DOHH2 (cell line): ENCODE data around the gene FDXACB1.

ENCODE experiments used
- H3F3A ChIP-seq: fragments of 200-600 bp; sonication (generic), shearing (Covaris generic); 2 replicates; pipeline ENCODE4 v1.6.0; 2016; ENCODE audit warnings: antibody characterized with exemption, mild to moderate bottlenecking; ENCODE audit not compliant: control insufficient read depth, insufficient read depth
- H3K27ac ChIP-seq: fragments of 200-600 bp; sonication (generic); 2 replicates; pipeline ENCODE4 v1.5.1; 2014; ENCODE audit warnings: low read depth, mild to moderate bottlenecking, low read length, moderate library complexity
- H3K27me3 ChIP-seq: fragments of 200-600 bp; sonication (generic); 2 replicates; pipeline ENCODE4 v1.6.1; 2014; ENCODE audit warnings: mild to moderate bottlenecking, low read length, mixed read lengths; ENCODE audit not compliant: control insufficient read depth
- H3K36me3 ChIP-seq: fragments of 200-600 bp; sonication (generic); 2 replicates; pipeline ENCODE4 v1.6.1; 2014; ENCODE audit warnings: mild to moderate bottlenecking, low read length, moderate library complexity, mixed read lengths; ENCODE audit not compliant: control insufficient read depth
- H3K4me1 ChIP-seq: fragments of 200-600 bp; sonication (generic); 2 replicates; pipeline ENCODE4 v1.6.1; 2014; ENCODE audit warnings: mild to moderate bottlenecking, low read length, mixed read lengths; ENCODE audit not compliant: control insufficient read depth
- H3K4me2 ChIP-seq: fragments of 200-600 bp; sonication (generic); 2 replicates; pipeline ENCODE4 v1.6.0; 2014; ENCODE audit warnings: mild to moderate bottlenecking, low read length, moderate library complexity
- H3K4me3 ChIP-seq: fragments of 200-600 bp; sonication (generic); 2 replicates; pipeline ENCODE4 v1.5.1; 2014; ENCODE audit warnings: mild to moderate bottlenecking, low read length, mixed read lengths
- H3K79me2 ChIP-seq: fragments of 200-600 bp; sonication (generic); 2 replicates; pipeline ENCODE4 v1.6.1; 2014; ENCODE audit warnings: mild to moderate bottlenecking, low read length, mixed read lengths; ENCODE audit not compliant: control insufficient read depth
- H3K9me2 ChIP-seq: fragments of 200-600 bp; sonication (generic); replicated peaks from 2 replicates; pipeline ENCODE4 v1.6.1; 2014; ENCODE audit warnings: mild to moderate bottlenecking, low read length, mixed read lengths; ENCODE audit not compliant: control insufficient read depth
- H3K9me3 ChIP-seq: fragments of 200-600 bp; sonication (generic); 2 replicates; pipeline ENCODE4 v1.6.1; 2014; ENCODE audit warnings: antibody characterized with exemption, low read length, mixed read lengths; ENCODE audit not compliant: control insufficient read depth, insufficient read depth
- H4K20me1 ChIP-seq: fragments of 200-600 bp; sonication (generic); 2 replicates; pipeline ENCODE4 v1.6.0; 2014; ENCODE audit warnings: low read depth, mild to moderate bottlenecking, antibody characterized with exemption, low read length, moderate library complexity; ENCODE audit not compliant: control insufficient read depth, insufficient read depth
- CTCF ChIP-seq: fragments of 200-600 bp; sonication (generic); IDR thresholded peaks from one replicate; pipeline ENCODE4 v1.5.1; 2014; ENCODE audit warnings: antibody characterized with exemption, mild to moderate bottlenecking, low read depth, low read length; ENCODE audit not compliant: poor library complexity, severe bottlenecking
- EZH2phosphoT487 ChIP-seq: fragments of 200-600 bp; sonication (generic); IDR thresholded peaks from 2 replicates; pipeline ENCODE4 v1.6.1; 2017; ENCODE audit warnings: borderline replicate concordance, mild to moderate bottlenecking, antibody characterized with exemption, low read length, moderate library complexity, mixed read lengths

FDXACB1 gene

GRCh38 chr11:111917788-111918187 is 38.8 kb upstream of the FDXACB1 start:
- no peaks in the 10 kb centered on the region for H3K79me2 ChIP-seq
- TF ChIP-seq EZH2phosphoT487 (no peak), CTCF (no peak)
- H3K9me2 ChIP-seq, result no peaks in the 10 kb centered on the region
- H3K9me3 ChIP-seq, result no peaks in the 10 kb centered on the region
- peaks cover 25% of the 10 kb centered on the region for H3K27me3 ChIP-seq
- no peaks in the 10 kb centered on the region for H3F3A ChIP-seq
- H3K27ac ChIP-seq, result no peak overlapping the region
- no peaks in the 10 kb centered on the region for H4K20me1 ChIP-seq
- no peak overlapping the region for H3K4me3 ChIP-seq
- no peaks in the 10 kb centered on the region for H3K4me1 ChIP-seq
- no peaks in the 10 kb centered on the region for H3K36me3 ChIP-seq
- H3K4me2 ChIP-seq, result no peak overlapping the region

- Histone ChIP-seq H3F3A (no peaks in the 10 kb centered on the region), H3K9me3 (no peaks in the 10 kb centered on the region), H3K27ac (no peak overlapping the region), H3K27me3 (peaks cover 26% of the 10 kb centered on the region), H3K36me3 (no peaks in the 10 kb centered on the region), H3K4me1 (no peaks in the 10 kb centered on the region), H3K4me2 (no peak overlapping the region), H3K4me3 (no peak overlapping the region), H4K20me1 (no peaks in the 10 kb centered on the region), H3K79me2 (no peaks in the 10 kb centered on the region), H3K9me2 (no peaks in the 10 kb centered on the region)
- TF ChIP-seq EZH2phosphoT487, result no peak
- no peak for TF ChIP-seq CTCF
Observed at GRCh38 chr11:111917312-111917711, 38.3 kb upstream of the FDXACB1 start.

GRCh38 chr11:111916768-111917167 is 37.8 kb upstream of the FDXACB1 start:
- Histone ChIP-seq H3K4me3 (no peak overlapping the region), H3K9me3 (no peaks in the 10 kb centered on the region), H3F3A (no peaks in the 10 kb centered on the region), H3K27ac (no peak overlapping the region), H4K20me1 (no peaks in the 10 kb centered on the region), H3K79me2 (no peaks in the 10 kb centered on the region), H3K36me3 (no peaks in the 10 kb centered on the region), H3K9me2 (no peaks in the 10 kb centered on the region), H3K4me2 (no peak overlapping the region), H3K27me3 (peaks cover 31% of the 10 kb centered on the region), H3K4me1 (no peaks in the 10 kb centered on the region)
- TF ChIP-seq EZH2phosphoT487, result no peak
- TF ChIP-seq CTCF, result no peak

- no peak for TF ChIP-seq CTCF
- TF ChIP-seq EZH2phosphoT487, result no peak
- no peaks in the 10 kb centered on the region for H3K9me3 ChIP-seq
- H3K36me3 ChIP-seq, result no peaks in the 10 kb centered on the region
- H4K20me1 ChIP-seq, result no peaks in the 10 kb centered on the region
- H3K4me3 ChIP-seq, result no peak overlapping the region
- H3K27me3 ChIP-seq, result peaks cover 52% of the 10 kb centered on the region
- no peaks in the 10 kb centered on the region for H3K79me2 ChIP-seq
- H3K9me2 ChIP-seq, result no peaks in the 10 kb centered on the region
- no peak overlapping the region for H3K27ac ChIP-seq
- H3F3A ChIP-seq, result no peaks in the 10 kb centered on the region
- no peak overlapping the region for H3K4me2 ChIP-seq
- no peaks in the 10 kb centered on the region for H3K4me1 ChIP-seq
Observed at GRCh38 chr11:111913997-111914396, 35.0 kb upstream of the FDXACB1 start.
